HG03108 (cell line): Measurements from ENCODE around the gene VARS1.

Experiments used
- ATAC-seq: cut with Tn5 transposase; IDR thresholded peaks from one replicate; pipeline ENCODE4 v1.9.1; 2021; ENCODE audit warnings: moderate library complexity; ENCODE audit not compliant: unreplicated experiment

VARS1 gene

DNA sequence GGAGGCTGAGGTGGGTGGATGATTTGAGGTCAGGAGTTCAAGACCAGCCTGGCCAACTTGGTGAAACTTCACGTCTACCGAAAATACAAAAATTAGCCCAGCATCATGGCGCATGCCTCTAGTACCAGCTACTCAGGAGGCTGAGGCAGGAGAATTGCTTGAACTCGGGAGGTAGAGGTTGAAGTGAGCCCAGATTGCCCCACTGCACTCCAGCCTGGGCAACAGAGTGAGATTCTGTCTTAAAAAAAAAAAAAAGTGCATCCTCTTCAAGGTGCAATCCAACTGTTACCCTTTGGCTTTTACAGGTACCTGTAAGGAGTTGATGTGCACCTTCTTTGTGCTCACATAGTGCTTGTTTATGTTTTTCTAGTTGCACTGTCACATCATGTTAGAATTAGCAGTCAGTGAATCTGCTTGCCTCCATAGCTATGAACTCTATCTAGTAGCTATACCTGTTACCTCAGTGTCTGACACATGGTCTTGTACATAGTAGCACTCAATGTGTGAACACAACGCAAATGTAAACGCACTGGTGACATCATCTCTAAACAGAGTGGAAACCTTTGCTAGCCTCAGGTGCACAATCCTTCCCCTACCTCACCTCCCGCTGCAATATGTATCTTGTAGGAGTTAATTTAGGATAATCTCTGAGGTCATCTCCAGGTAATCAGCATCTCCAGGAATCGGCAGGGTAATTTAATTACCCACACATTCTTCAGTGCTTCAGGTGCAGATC lies 46.1 kb downstream of the VARS1 start:
- no peak for ATAC-seq
